ENCODE data around the gene DDAH2. TPM values are rescaled to one million over a fixed set of nuclear protein-coding genes. Genes with fewer than 3 reads are reported as not detected.

The DDAH2 gene
- total RNA-seq, 1 donor from 2014 or later: 72.4 TPM

GRCh38 chr6:31686483-31686882, 42.6 kb downstream of the DDAH2 start:
- Mint-ChIP-seq H3K27me3 (ENCODE audit: low read depth, unreplicated experiment) (peaks cover 12% of the 10 kb centered on the region), H3K4me1 (ENCODE audit: low read depth, unreplicated experiment) (peaks cover 12% of the 10 kb centered on the region)
- H3K36me3 ChIP-seq (ENCODE audit: insufficient read depth, low read length): peaks cover 21% of the 10 kb centered on the region

GRCh38 chr6:31683591-31683990, 45.5 kb downstream of the DDAH2 start:
- H3K4me3 ChIP-seq (ENCODE audit: insufficient read depth, low read depth, low read length): no peak overlapping the region
- H3K27ac ChIP-seq (ENCODE audit: low read depth, low read length): no peak overlapping the region
- Mint-ChIP-seq H3K4me3 (ENCODE audit: unreplicated experiment) (no peak overlapping the region), H3K9me3 (ENCODE audit: unreplicated experiment) (no peaks in the 10 kb centered on the region), H3K4me1 (ENCODE audit: low read depth, unreplicated experiment) (peaks cover 3% of the 10 kb centered on the region), H3K36me3 (ENCODE audit: low read depth, unreplicated experiment) (peaks cover 30% of the 10 kb centered on the region), H3K27ac (ENCODE audit: unreplicated experiment) (no peak overlapping the region), H3K27me3 (ENCODE audit: low read depth, unreplicated experiment) (peaks cover 12% of the 10 kb centered on the region)
- no peak overlapping the region for H2AFZ ChIP-seq (ENCODE audit: low read depth, low read length)
- no peaks in the 10 kb centered on the region for H4K20me1 ChIP-seq (ENCODE audit: insufficient read depth, low read length)
- no peaks in the 10 kb centered on the region for H3K9me3 ChIP-seq (ENCODE audit: insufficient read depth, low read depth, low read length)
- H3K27me3 ChIP-seq (ENCODE audit: insufficient read depth, low read length): no peaks in the 10 kb centered on the region
- TF ChIP-seq CTCF (IDR thresholded peaks at IDR 0.05; ENCODE audit: insufficient read depth, low read depth, low read length) (no peak), EZH2 (IDR thresholded peaks at IDR 0.05; ENCODE audit: insufficient read depth, low read length) (no peak)
- peaks cover 12% of the 10 kb centered on the region for H3K36me3 ChIP-seq (ENCODE audit: insufficient read depth, low read length)
- FAIRE-seq (no peak), DNase-seq (ENCODE audit: low read depth) (no peak)
- H3K4me2 ChIP-seq (ENCODE audit: low read length): no peak overlapping the region
- peaks cover 11% of the 10 kb centered on the region for H3K4me1 ChIP-seq (ENCODE audit: insufficient read depth, low read length)
- no peaks in the 10 kb centered on the region for H3K79me2 ChIP-seq (ENCODE audit: insufficient read depth, low read length)
- H3K9ac ChIP-seq (ENCODE audit: low read length): no peak overlapping the region

More at GRCh38 chr6:31686483-31686882, 42.6 kb downstream of the DDAH2 start:
- Histone ChIP-seq H3K27me3 (ENCODE audit: insufficient read depth, low read length) (no peaks in the 10 kb centered on the region), H2AFZ (ENCODE audit: low read depth, low read length) (no peak overlapping the region), H3K4me1 (ENCODE audit: insufficient read depth, low read length) (peaks cover 6% of the 10 kb centered on the region), H4K20me1 (ENCODE audit: insufficient read depth, low read length) (peaks cover 3% of the 10 kb centered on the region), H3K79me2 (ENCODE audit: insufficient read depth, low read length) (no peaks in the 10 kb centered on the region), H3K4me2 (ENCODE audit: low read length) (no peak overlapping the region), H3K27ac (ENCODE audit: low read depth, low read length) (no peak overlapping the region), H3K9ac (ENCODE audit: low read length) (no peak overlapping the region), H3K9me3 (ENCODE audit: insufficient read depth, low read depth, low read length) (no peaks in the 10 kb centered on the region), H3K4me3 (ENCODE audit: insufficient read depth, low read depth, low read length) (no peak overlapping the region)
- no peak overlapping the region for H3K27ac Mint-ChIP-seq (ENCODE audit: unreplicated experiment)
- DNase-seq (ENCODE audit: low read depth) (no peak), FAIRE-seq (no peak)
- no peaks in the 10 kb centered on the region for H3K9me3 Mint-ChIP-seq (ENCODE audit: unreplicated experiment)
- H3K36me3 Mint-ChIP-seq (ENCODE audit: low read depth, unreplicated experiment): peaks cover 32% of the 10 kb centered on the region
- H3K4me3 Mint-ChIP-seq (ENCODE audit: unreplicated experiment): no peak overlapping the region
- TF ChIP-seq CTCF (IDR thresholded peaks at IDR 0.05; ENCODE audit: insufficient read depth, low read depth, low read length): no peak
- no peak for TF ChIP-seq EZH2 (IDR thresholded peaks at IDR 0.05; ENCODE audit: insufficient read depth, low read length)

GRCh38 chr6:31681135-31681671, 47.9 kb downstream of the DDAH2 start:
- Mint-ChIP-seq H3K4me1 (ENCODE audit: low read depth, unreplicated experiment) (peaks cover 7% of the 10 kb centered on the region), H3K27me3 (ENCODE audit: low read depth, unreplicated experiment) (peaks cover 12% of the 10 kb centered on the region), H3K36me3 (ENCODE audit: low read depth, unreplicated experiment) (peaks cover 18% of the 10 kb centered on the region), H3K4me3 (ENCODE audit: unreplicated experiment) (peak overlapping the region; percentile 51), H3K27ac (ENCODE audit: unreplicated experiment) (no peak overlapping the region), H3K9me3 (ENCODE audit: unreplicated experiment) (no peaks in the 10 kb centered on the region)
- H3K4me2 ChIP-seq (ENCODE audit: low read length): peak overlapping the region; percentile 96
- H3K27me3 ChIP-seq (ENCODE audit: insufficient read depth, low read length): no peaks in the 10 kb centered on the region
- peaks cover 3% of the 10 kb centered on the region for H3K36me3 ChIP-seq (ENCODE audit: insufficient read depth, low read length)
- TF ChIP-seq EZH2 (IDR thresholded peaks at IDR 0.05; ENCODE audit: insufficient read depth, low read length) (no peak), CTCF (IDR thresholded peaks at IDR 0.05; ENCODE audit: insufficient read depth, low read depth, low read length) (no peak)
- peak overlapping the region; percentile 63 for H3K4me3 ChIP-seq (ENCODE audit: insufficient read depth, low read depth, low read length)
- no peaks in the 10 kb centered on the region for H3K79me2 ChIP-seq (ENCODE audit: insufficient read depth, low read length)
- FAIRE-seq (no peak), DNase-seq (ENCODE audit: low read depth) (peak; percentile 10)
- H2AFZ ChIP-seq (ENCODE audit: low read depth, low read length): peak overlapping the region; percentile 68
- H3K27ac ChIP-seq (ENCODE audit: low read depth, low read length): peak overlapping the region; percentile 39
- H3K9ac ChIP-seq (ENCODE audit: low read length): peak overlapping the region; percentile 76
- H3K9me3 ChIP-seq (ENCODE audit: insufficient read depth, low read depth, low read length): no peaks in the 10 kb centered on the region
- H4K20me1 ChIP-seq (ENCODE audit: insufficient read depth, low read length): no peaks in the 10 kb centered on the region
- peaks cover 11% of the 10 kb centered on the region for H3K4me1 ChIP-seq (ENCODE audit: insufficient read depth, low read length)
